RKO (cell line): ENCODE results near the gene ANKRD42.
A peak's percentile ranks its signal among the peaks of the same experiment; 100 is the strongest.

Experiments used
- DNase-seq: peaks from one replicate; pipeline ENCODE4 v3.0.0-alpha.2; 2016; ENCODE audit warnings: low spot score

ANKRD42 gene

DNA sequence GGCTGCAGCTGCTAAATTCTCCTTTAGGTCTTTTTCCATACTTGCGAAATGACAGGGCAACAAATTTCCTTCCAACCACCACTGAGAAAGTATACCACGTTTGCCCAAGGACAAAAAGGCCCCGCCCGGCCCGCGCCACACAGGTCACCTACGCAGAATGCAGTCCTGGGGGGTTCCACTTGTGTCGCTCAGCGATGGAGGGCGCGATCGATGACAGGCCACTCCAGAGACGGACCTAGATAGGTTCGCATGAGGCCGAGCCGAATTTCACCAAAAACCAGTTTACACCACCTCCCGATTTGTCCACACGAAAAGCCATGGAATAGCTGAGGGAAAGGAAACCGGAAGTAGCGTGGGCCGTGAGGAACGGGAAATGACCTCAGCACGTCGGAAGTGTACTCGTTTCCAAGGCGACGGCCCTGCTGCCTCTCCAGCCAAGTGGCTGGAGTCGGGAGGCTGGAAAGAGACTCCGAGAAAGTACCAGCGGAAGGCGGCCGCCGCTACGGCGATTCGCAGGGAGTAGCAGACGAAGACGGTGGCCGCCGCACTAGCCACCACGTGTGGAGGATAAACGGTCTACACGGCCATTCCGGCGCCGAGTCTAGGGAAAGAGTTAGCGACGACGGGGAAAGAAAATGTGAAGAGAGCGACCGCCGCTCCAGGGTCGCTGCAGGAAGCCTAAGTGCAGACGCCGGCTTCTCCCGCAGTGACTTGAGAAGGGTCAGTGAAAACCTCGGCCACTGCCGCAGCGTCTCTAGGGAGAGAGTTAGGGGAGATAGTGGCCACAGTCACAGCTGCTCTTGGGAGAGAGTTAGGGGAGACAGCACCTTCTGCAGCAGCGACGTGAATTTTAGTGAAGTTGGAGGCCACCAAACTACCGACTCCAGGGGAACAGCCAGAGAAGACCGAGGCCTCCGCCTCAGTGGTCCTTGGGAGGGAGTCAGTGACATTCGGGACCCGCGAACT, at the start of gene ANKRD42:
Gene ANKRD42, plus strand, starts transcription at position 398 of the 966 bp plus-strand sequence. CDS start 959 bp downstream, outside the sequence.
- peak; percentile 97 for DNase-seq

- DNase-seq = no peak
These were observed 45.6 kb upstream of the ANKRD42 start for GRCh38 chr11:83147895-83148294.

- DNase-seq = no peak
These were observed 43.1 kb upstream of the ANKRD42 start for GRCh38 chr11:83150450-83150849.

- no peak for DNase-seq
These were observed 42.1 kb upstream of the ANKRD42 start for GRCh38 chr11:83151274-83151977.

DNA sequence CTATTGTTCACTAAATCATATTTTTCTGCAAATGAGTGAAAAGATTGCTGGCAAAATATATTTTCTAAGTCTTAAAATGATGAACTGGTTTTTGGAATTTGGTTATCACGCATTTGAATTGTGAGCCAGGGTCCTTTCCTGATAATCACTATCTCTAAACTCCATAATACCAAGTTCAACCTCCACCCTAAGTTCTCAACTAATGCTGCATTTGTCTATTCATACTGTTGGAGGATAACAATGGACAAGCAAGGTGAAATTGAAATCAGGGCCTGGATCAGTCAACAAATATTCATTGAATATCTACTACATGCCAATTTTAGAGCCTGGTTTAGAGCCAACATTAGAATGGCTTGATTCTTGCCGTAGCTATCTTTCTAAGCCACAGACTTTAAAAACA, 41.2 kb upstream of the ANKRD42 start:
- no peak for DNase-seq

DNA sequence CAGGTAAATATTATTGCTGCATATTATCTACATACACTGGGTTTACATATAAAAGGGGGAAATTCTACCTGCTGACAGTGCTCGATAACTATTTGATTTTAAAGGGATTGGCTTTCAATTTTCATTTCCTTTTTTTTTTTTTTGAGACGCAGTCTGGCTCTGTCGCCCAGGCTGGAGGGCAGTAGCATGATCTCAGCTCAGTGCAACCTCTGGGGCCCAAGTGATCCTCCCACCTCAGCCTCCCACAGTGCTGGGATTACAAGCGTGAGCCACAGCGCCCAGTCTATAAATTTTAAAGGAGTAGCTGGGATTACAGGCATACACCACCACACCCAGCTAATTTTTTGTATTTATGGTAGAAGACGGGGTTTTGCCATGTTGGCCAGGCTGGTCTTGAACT, 39.7 kb upstream of the ANKRD42 start:
- no peak for DNase-seq

GRCh38 chr11:83156144-83156995, 37.1 kb upstream of the ANKRD42 start:
- DNase-seq = peak; percentile 100

GRCh38 chr11:83156996-83157593, 36.4 kb upstream of the ANKRD42 start, which contains the start of gene PCF11:
TSS of gene PCF11 (plus strand) at chr11:83157131. CDS start at chr11:83157440, 309 bp downstream.
- DNase-seq = no peak

- peak; percentile 79 for DNase-seq
These were observed 35.7 kb upstream of the ANKRD42 start for GRCh38 chr11:83157594-83158356.

DNA sequence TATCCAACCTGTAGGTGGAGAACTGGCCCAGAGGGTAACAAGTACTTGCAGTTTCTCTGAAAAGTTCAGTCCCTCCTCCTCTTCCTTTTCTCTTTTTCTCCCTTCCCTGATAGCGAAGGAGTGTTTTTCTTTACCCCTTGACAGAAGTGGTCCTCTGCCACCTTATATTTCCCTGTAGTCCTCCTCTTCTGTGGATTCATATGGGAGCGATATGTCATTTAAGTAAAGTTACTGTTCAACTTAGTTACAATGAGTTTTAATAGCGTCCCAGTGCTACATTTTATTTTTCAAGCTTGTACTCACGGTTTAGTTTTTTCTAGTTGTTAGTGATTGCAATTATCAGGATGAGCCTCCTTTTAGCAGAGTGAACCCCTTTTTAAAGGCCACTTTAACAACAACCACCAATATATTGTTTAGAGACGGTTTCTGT, 35.1 kb upstream of the ANKRD42 start:
- peak; percentile 65 for DNase-seq

DNA sequence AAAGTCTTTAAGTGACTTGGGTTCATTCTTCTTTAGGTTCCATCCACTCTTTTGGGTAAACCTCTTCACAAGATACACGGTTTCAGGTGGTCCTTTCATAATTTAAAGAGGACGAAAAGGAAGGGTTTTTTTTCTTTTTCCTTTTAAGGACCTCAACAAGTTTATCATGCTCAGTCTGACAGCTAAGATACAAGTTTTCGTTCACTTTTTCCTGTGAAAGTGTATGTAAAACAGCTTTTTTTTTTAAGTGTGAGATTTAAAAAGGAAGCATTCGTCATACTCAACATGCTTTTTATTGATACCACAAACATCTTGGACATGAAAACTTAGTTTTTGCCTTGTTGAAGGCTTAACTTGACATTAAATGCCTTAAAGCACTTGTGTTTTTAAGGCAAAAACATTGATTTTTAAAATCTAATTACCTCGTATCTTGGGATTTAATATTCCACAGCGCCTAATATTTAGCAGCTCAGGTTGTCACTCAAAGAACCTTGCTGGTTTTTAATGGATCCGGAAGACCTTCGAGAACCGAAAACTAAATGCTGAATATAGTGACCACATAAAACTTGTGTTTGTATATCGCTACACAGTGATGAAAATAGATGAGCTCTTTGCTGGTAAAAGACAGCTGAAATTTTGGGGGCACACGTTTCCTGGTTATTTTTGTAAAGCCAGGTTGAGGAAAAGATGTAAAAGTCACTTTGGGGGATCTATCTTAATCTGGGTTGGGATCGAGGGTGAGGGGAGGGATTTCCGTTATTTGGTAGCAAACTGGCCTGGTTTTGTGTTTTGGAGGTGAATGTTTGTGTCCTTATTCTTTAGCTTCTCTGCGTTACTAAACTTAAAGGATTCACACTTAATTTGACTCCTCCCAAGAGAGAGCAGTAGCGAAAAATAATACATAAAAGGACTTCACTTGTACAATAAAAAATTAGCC, 34.3 kb upstream of the ANKRD42 start:
- no peak for DNase-seq

- DNase-seq = peak; percentile 62
These were observed 33.3 kb upstream of the ANKRD42 start for GRCh38 chr11:83159902-83160865.

DNA sequence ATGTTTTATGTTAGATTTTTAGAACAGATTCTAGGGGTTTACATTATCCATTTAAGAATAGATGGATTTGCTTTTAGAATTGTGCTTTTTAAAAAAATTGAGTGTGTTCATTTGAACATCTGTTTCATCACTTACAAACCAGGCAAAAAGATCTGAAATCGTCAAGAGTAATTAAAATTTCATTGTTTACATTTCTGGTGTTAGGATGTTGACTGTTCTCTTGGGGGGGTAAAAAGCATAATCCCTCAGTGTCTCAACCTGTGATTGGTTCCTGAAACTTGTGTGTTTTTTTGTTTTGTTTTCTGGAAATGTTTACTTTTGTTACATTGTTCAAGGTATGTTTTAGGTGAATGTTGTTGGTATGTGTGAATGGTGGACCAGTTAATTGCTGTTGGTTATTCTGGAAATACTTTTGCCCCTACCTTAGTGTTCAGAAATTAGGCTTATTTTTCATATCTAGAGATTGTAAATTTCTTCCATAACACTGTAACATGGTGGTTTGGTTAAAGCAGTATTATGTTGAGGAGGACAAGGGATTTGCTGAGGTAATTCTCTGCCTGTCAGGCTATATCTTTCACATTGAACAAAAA, 31.8 kb upstream of the ANKRD42 start:
- no peak for DNase-seq

- DNase-seq = no peak
These were observed 31.1 kb upstream of the ANKRD42 start for GRCh38 chr11:83162377-83162776.

DNA sequence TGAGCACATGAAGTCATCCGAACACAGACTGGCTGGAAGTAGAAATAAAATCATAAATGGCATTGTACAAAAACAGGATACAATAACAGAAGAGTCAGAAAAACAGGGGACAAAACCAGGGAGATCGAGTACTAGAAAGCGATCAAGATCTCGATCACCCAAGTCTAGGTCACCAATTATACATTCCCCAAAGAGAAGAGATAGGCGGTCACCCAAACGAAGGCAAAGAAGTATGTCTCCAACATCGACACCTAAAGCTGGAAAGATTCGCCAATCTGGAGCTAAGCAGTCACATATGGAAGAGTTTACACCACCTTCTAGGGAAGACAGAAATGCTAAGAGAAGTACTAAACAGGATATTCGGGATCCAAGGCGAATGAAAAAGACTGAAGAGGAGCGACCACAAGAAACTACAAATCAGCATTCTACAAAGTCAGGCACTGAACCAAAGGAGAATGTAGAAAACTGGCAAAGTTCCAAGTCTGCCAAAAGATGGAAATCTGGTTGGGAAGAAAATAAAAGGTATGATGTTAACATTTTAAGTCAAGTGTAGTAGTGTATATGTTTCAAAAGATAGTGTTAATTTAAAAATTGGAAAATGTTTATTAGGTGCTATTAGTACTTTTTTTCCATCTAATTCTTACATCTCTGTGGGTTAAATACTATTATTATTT, 27.2 kb upstream of the ANKRD42 start:
- no peak for DNase-seq

DNA sequence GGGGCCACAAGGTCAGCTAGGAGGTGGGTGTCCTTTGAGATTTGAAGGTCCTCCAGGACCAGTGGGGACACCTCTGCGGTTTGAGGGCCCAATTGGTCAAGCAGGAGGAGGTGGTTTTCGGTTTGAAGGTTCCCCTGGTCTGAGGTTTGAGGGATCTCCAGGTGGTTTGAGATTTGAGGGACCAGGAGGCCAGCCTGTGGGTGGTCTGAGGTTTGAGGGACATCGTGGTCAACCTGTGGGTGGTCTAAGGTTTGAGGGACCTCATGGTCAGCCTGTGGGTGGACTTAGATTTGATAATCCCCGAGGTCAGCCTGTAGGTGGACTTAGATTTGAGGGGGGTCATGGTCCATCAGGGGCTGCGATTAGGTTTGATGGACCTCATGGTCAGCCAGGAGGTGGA, 24.8 kb upstream of the ANKRD42 start:
- no peak for DNase-seq

- DNase-seq = no peak
These were observed 22.6 kb upstream of the ANKRD42 start for GRCh38 chr11:83170865-83171264.
